ENCODE measurements around the gene FGD3.

GRCh38 chr9:93035106-93035660 is 87.9 kb downstream of the FGD3 start:
- no peak for TF ChIP-seq EZH2 (IDR thresholded peaks at IDR 0.05; ENCODE audit: low read length, missing control alignments)
- TF ChIP-seq CTCF (conservative IDR thresholded peaks at IDR 0.05 in 1 of 2, IDR thresholded peaks at IDR 0.05 in 1 of 2; ENCODE audit: low read depth in 1 of 2, low read length in 2 of 2), result no peak

All from fibroblast of lung (primary cell).